NB4 (cell line): ENCODE results near the gene C4BPB.
"Not testable (repeated sequence)": the region's sequence is repeated elsewhere in the genome, so short reads cannot be mapped to it uniquely, and the experiment has no call there.

ENCODE experiments used
- DNase-seq: peaks from one replicate; pipeline ENCODE4 v3.0.0; 2010; ENCODE audit warnings: low read depth
- H3K4me3 ChIP-seq: one replicate; pipeline ENCODE4 v1.5.1; 2011; ENCODE audit warnings: mild to moderate bottlenecking, low read depth, low read length, moderate library complexity
- CTCF ChIP-seq: IDR thresholded peaks from one replicate; pipeline ENCODE4 v1.5.1; 2012; ENCODE audit warnings: low read depth, low read length
- MAX ChIP-seq: IDR thresholded peaks from 2 replicates; pipeline ENCODE4 v1.6.1; 2011; ENCODE audit warnings: low read depth, low read length
- MYC ChIP-seq: IDR thresholded peaks from 2 replicates; pipeline ENCODE4 v1.6.1; 2011; ENCODE audit warnings: low read depth, low read length
- POLR2A ChIP-seq: IDR thresholded peaks from 2 replicates; pipeline ENCODE4 v1.6.1; 2011; ENCODE audit warnings: mild to moderate bottlenecking; ENCODE audit not compliant: insufficient read length; ENCODE audit errors: extremely low read depth

C4BPB gene

GRCh38 chr1:207088701-207089626 lies at the start of gene C4BPB:
Gene C4BPB, plus strand, starts transcription at chr1:207088860. Its CDS starts 672 bp downstream, at chr1:207089532.
- no peak within 1 kb of the TSS for H3K4me3 ChIP-seq
- no peak for DNase-seq
- no peak for TF ChIP-seq CTCF
- no peak for TF ChIP-seq MAX
- no peak for TF ChIP-seq POLR2A
- no peak for TF ChIP-seq MYC

GRCh38 chr1:207039380-207040180 lies 49.1 kb upstream of the C4BPB start:
- no peak for DNase-seq
- TF ChIP-seq MAX (no peak), MYC (no peak), POLR2A (no peak), CTCF (no peak)
- H3K4me3 ChIP-seq, result no peak overlapping the region

- no peak overlapping the region for H3K4me3 ChIP-seq
- no peak for TF ChIP-seq CTCF
- TF ChIP-seq MYC, result no peak
- no peak for TF ChIP-seq MAX
- no peak for TF ChIP-seq POLR2A
- no peak for DNase-seq
These were observed 48.5 kb upstream of the C4BPB start for GRCh38 chr1:207040181-207040533.

- H3K4me3 ChIP-seq, result not testable (repeated sequence)
These were observed 47.3 kb upstream of the C4BPB start for GRCh38 chr1:207041397-207041796.

GRCh38 chr1:207045453-207045852 lies 43.2 kb upstream of the C4BPB start:
- TF ChIP-seq MYC, result no peak
- no peak for TF ChIP-seq CTCF
- TF ChIP-seq POLR2A, result no peak
- TF ChIP-seq MAX, result no peak
- no peak overlapping the region for H3K4me3 ChIP-seq
- DNase-seq, result no peak

More at GRCh38 chr1:207041397-207041796, 47.3 kb upstream of the C4BPB start:
- DNase-seq, result not testable (repeated sequence)

- no peak for DNase-seq
- H3K4me3 ChIP-seq, result no peak overlapping the region
These were observed 41.2 kb upstream of the C4BPB start for GRCh38 chr1:207047505-207047904.

More at GRCh38 chr1:207047505-207047904, 41.2 kb upstream of the C4BPB start:
- TF ChIP-seq POLR2A, result no peak
- TF ChIP-seq MYC, result no peak
- TF ChIP-seq MAX, result no peak
- TF ChIP-seq CTCF, result no peak
